ENCODE data around the gene BMP4.

BMP4 gene

GRCh38 chr14:53963320-53964227 is 6.9 kb upstream of the BMP4 start:
- H3K27me3 ChIP-seq (ENCODE audit: insufficient read depth, low read length), result peaks cover 52% of the 10 kb centered on the region

DNA sequence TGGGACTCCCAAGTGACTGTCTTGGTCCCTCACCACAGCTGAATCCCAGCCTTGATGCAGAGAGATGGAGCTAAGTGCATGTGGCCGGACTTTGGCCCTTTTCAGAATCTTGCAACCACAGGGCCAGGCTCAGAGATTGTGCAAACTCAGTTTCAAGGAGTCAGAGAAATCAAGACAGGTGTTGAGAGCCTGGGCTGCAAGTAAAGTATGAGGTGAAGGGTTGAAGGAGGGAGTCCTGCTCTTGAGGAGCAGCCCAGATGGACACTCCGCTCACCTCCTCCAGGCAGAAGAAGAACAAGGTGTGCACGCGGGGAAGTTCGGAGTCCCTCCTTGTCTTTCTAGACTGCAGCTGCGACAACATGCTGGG is 6.3 kb upstream of the BMP4 start:
- H3K9me3 ChIP-seq (ENCODE audit: insufficient read depth, low read depth, low read length), result no peaks in the 10 kb centered on the region
- 91% methylated on average over 6 of the region's 6 CpGs for WGBS
- peaks cover 59% of the 10 kb centered on the region for H3K27me3 ChIP-seq (ENCODE audit: insufficient read depth, low read length)
- peaks cover 20% of the 10 kb centered on the region; the same call in 1 of the 2 replicates for H3K4me1 ChIP-seq (ENCODE audit: insufficient read depth, low read length)
- H3K27ac ChIP-seq (ENCODE audit: low read depth, low read length), result no peak overlapping the region
- H3K9ac ChIP-seq (ENCODE audit: low read depth, low read length), result no peak overlapping the region
- no peaks in the 10 kb centered on the region for H3K36me3 ChIP-seq (ENCODE audit: insufficient read depth, low read length)
- peak overlapping the region; percentile 39; the same call in 1 of the 2 replicates for H3K4me3 ChIP-seq (ENCODE audit: low read length)

More at GRCh38 chr14:53963320-53964227, 6.9 kb upstream of the BMP4 start:
- no peak overlapping the region for H3K27ac ChIP-seq (ENCODE audit: low read depth, low read length)
- H3K4me3 ChIP-seq (ENCODE audit: low read length), result peak overlapping the region; percentile 39
- H3K4me1 ChIP-seq (ENCODE audit: insufficient read depth, low read length), result peaks cover 18% of the 10 kb centered on the region; the same call in 1 of the 2 replicates
- H3K9ac ChIP-seq (ENCODE audit: low read depth, low read length), result no peak overlapping the region
- H3K36me3 ChIP-seq (ENCODE audit: insufficient read depth, low read length), result no peaks in the 10 kb centered on the region
- 81% methylated on average over 54 of the region's 55 CpGs for WGBS
- H3K9me3 ChIP-seq (ENCODE audit: insufficient read depth, low read depth, low read length), result no peaks in the 10 kb centered on the region

DNA sequence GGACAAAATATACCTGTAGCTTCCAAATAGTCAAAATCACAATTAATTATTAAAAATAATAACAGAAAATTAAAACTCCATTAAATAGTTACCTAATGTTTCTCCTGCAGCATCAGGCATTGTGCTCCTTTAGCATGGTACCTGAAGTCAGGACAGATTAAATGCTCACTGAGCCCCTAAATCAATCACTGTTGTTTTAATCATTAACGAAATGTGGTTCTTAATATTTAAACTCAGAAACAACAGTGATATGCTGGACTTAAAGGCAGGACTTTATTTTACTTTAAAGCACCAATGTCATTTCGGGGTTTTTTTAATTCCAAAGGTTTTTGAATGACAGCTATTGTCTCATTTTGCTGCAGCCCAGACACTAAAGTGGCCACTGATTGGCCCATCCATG is 2.0 kb upstream of the BMP4 start:
- Histone ChIP-seq H3K27me3 (ENCODE audit: insufficient read depth, low read length) (peaks cover 87% of the 10 kb centered on the region), H3K9me3 (ENCODE audit: insufficient read depth, low read depth, low read length) (no peaks in the 10 kb centered on the region), H3K36me3 (ENCODE audit: insufficient read depth, low read length) (no peaks in the 10 kb centered on the region), H3K27ac (ENCODE audit: low read depth, low read length) (no peak overlapping the region), H3K9ac (ENCODE audit: low read depth, low read length) (no peak overlapping the region), H3K4me3 (ENCODE audit: low read length) (no peak overlapping the region), H3K4me1 (ENCODE audit: insufficient read depth, low read length) (peaks cover 12% of the 10 kb centered on the region)
- WGBS, result 95% methylated on average over 2 of the region's 2 CpGs

- no peak overlapping the region for H3K27ac ChIP-seq (ENCODE audit: low read depth, low read length)
- no peaks in the 10 kb centered on the region for H3K9me3 ChIP-seq (ENCODE audit: insufficient read depth, low read depth, low read length)
- H3K27me3 ChIP-seq (ENCODE audit: insufficient read depth, low read length), result peaks cover 81% of the 10 kb centered on the region
- H3K4me3 ChIP-seq (ENCODE audit: low read length), result no peak overlapping the region
- H3K9ac ChIP-seq (ENCODE audit: low read depth, low read length), result no peak overlapping the region
- H3K4me1 ChIP-seq (ENCODE audit: insufficient read depth, low read length), result peaks cover 12% of the 10 kb centered on the region
- no peaks in the 10 kb centered on the region for H3K36me3 ChIP-seq (ENCODE audit: insufficient read depth, low read length)
Observed at GRCh38 chr14:53957739-53958138, 1.1 kb upstream of the BMP4 start.

GRCh38 chr14:53955671-53956426 is 776 bp downstream of the BMP4 start:
- H3K27ac ChIP-seq (ENCODE audit: low read depth, low read length), result no peak overlapping the region
- H3K36me3 ChIP-seq (ENCODE audit: insufficient read depth, low read length), result peaks cover 9% of the 10 kb centered on the region; the same call in 1 of the 2 replicates
- H3K4me1 ChIP-seq (ENCODE audit: insufficient read depth, low read length), result peaks cover 30% of the 10 kb centered on the region
- under 1% methylated on average over 52 of the region's 52 CpGs for WGBS
- peak overlapping the region; percentile 66 for H3K9ac ChIP-seq (ENCODE audit: low read depth, low read length)
- H3K27me3 ChIP-seq (ENCODE audit: insufficient read depth, low read length), result peaks cover 85% of the 10 kb centered on the region
- H3K4me3 ChIP-seq (ENCODE audit: low read length), result peak overlapping the region; percentile 90
- no peaks in the 10 kb centered on the region for H3K9me3 ChIP-seq (ENCODE audit: insufficient read depth, low read depth, low read length)

GRCh38 chr14:53955229-53955556 is 1.4 kb downstream of the BMP4 start:
- H3K27me3 ChIP-seq (ENCODE audit: insufficient read depth, low read length), result peaks cover 91% of the 10 kb centered on the region
- H3K4me3 ChIP-seq (ENCODE audit: low read length), result peak overlapping the region; percentile 90
- H3K4me1 ChIP-seq (ENCODE audit: insufficient read depth, low read length), result peaks cover 31% of the 10 kb centered on the region
- H3K9me3 ChIP-seq (ENCODE audit: insufficient read depth, low read depth, low read length), result no peaks in the 10 kb centered on the region
- under 1% methylated on average over 12 of the region's 17 CpGs for WGBS
- H3K36me3 ChIP-seq (ENCODE audit: insufficient read depth, low read length), result peaks cover 16% of the 10 kb centered on the region; the same call in 1 of the 2 replicates
- H3K9ac ChIP-seq (ENCODE audit: low read depth, low read length), result peak overlapping the region; percentile 66; the same call in 1 of the 2 replicates
- H3K27ac ChIP-seq (ENCODE audit: low read depth, low read length), result no peak overlapping the region

DNA sequence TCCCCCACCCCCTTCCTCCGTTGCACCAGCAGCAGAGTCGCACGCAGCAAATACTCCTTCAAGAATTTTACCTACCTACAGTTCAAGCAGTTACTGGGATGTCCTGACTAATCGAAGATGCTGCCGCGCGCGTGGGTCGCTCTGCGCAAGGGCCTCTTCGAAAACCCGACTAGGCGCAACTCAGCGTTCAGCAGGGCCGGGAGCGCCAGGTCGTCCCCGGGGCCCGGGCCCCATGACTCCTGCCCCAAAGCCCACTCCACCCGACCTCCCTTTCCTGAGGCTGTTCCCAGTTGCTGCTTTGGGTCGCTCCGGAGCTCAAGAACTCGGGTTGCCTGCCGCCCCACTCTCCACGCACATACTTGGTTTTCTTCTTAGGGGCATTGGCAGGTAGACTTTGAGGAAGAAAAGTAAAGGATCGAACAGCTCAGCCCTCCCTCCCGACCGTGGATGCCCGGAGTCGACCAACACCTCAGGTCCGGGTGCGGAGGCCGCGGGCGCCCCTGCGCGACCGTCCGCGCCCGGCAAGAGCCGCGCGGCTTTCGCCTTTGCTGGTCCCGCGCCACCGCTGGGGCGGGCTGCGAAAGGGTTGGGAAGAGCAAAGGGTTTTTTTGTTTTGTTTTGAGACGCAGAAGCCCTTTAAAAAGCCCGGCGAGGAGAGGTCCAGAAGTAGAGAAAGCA is 1.9 kb downstream of the BMP4 start:
- Histone ChIP-seq H3K36me3 (ENCODE audit: insufficient read depth, low read length) (peaks cover 21% of the 10 kb centered on the region; the same call in 1 of the 2 replicates), H3K27ac (ENCODE audit: low read depth, low read length) (no peak overlapping the region), H3K4me3 (ENCODE audit: low read length) (peak overlapping the region; percentile 90), H3K27me3 (ENCODE audit: insufficient read depth, low read length) (peaks cover 91% of the 10 kb centered on the region), H3K9ac (ENCODE audit: low read depth, low read length) (peak overlapping the region; percentile 66), H3K9me3 (ENCODE audit: insufficient read depth, low read depth, low read length) (no peaks in the 10 kb centered on the region), H3K4me1 (ENCODE audit: insufficient read depth, low read length) (peaks cover 31% of the 10 kb centered on the region)
- WGBS, result under 1% methylated on average over 53 of the region's 53 CpGs

DNA sequence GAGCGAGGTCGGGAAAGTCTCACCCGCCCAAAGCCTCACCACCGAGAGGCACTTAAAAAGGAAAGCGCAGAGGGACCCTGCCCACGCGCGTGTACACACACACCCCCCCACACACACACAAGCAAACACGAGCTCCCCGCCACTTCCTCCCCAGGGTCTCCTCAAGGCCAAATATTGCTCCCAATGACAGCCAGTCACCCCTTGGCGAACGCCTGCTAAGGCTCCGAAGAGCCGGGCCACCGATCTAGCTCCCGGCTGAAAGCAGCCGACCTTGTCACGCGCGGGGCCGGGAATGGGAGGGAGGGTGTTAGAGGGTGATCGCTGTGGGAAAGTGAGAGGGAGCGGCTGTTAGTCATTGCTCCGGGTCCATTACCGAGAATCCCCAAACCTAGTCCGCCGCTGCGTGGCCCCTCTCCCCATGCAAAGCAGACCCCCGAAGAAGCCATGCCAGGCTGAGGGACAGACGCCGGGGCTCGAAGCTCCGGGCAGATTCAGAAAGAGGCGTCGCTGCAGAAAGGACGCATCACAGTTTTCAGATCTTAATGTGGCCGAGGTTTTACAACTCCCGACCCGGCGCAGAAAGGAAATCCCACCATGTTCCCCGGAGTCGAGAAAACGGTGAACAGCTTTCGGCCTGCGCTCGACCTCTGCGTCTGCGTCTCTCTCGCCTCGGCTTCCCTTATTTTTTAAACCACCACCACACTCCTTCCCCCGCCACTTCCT is 2.6 kb downstream of the BMP4 start:
- peaks cover 26% of the 10 kb centered on the region; the same call in 1 of the 2 replicates for H3K36me3 ChIP-seq (ENCODE audit: insufficient read depth, low read length)
- H3K9me3 ChIP-seq (ENCODE audit: insufficient read depth, low read depth, low read length), result no peaks in the 10 kb centered on the region
- H3K9ac ChIP-seq (ENCODE audit: low read depth, low read length), result peak overlapping the region; percentile 66; the same call in 1 of the 2 replicates
- WGBS, result under 1% methylated on average over 51 of the region's 51 CpGs
- peaks cover 31% of the 10 kb centered on the region for H3K4me1 ChIP-seq (ENCODE audit: insufficient read depth, low read length)
- peak overlapping the region; percentile 42; the same call in 1 of the 2 replicates for H3K27ac ChIP-seq (ENCODE audit: low read depth, low read length)
- H3K4me3 ChIP-seq (ENCODE audit: low read length), result peak overlapping the region; percentile 90
- H3K27me3 ChIP-seq (ENCODE audit: insufficient read depth, low read length), result peaks cover 90% of the 10 kb centered on the region

GRCh38 chr14:53953002-53953827 is 3.4 kb downstream of the BMP4 start:
- under 1% methylated on average over 71 of the region's 72 CpGs for WGBS
- H3K36me3 ChIP-seq (ENCODE audit: insufficient read depth, low read length), result peaks cover 26% of the 10 kb centered on the region; the same call in 1 of the 2 replicates
- peak overlapping the region; percentile 66; the same call in 1 of the 2 replicates for H3K9ac ChIP-seq (ENCODE audit: low read depth, low read length)
- H3K27me3 ChIP-seq (ENCODE audit: insufficient read depth, low read length), result peaks cover 88% of the 10 kb centered on the region
- H3K9me3 ChIP-seq (ENCODE audit: insufficient read depth, low read depth, low read length), result no peaks in the 10 kb centered on the region
- peak overlapping the region; percentile 59; the same call in 1 of the 2 replicates for H3K27ac ChIP-seq (ENCODE audit: low read depth, low read length)
- H3K4me1 ChIP-seq (ENCODE audit: insufficient read depth, low read length), result peaks cover 36% of the 10 kb centered on the region
- peak overlapping the region; percentile 90 for H3K4me3 ChIP-seq (ENCODE audit: low read length)

All from HUES64 (cell line).